ENCODE measurements around the gene RHOD.

RHOD gene

GRCh38 chr11:67032830-67033551, 23.7 kb upstream of the RHOD start:
- peak; percentile 49 to 76 (median 62) for DNase-seq

- peak in 3 of 4 experiments; percentile 54 to 56 (median 55) for DNase-seq
Observed at GRCh38 chr11:67033661-67034166, 22.9 kb upstream of the RHOD start.

GRCh38 chr11:67034350-67034749, 22.3 kb upstream of the RHOD start:
- DNase-seq: no peak

- DNase-seq: no peak
Observed at GRCh38 chr11:67040147-67040546, 16.5 kb upstream of the RHOD start.

GRCh38 chr11:67041602-67042001, 15.0 kb upstream of the RHOD start:
- DNase-seq: no peak

- no peak for DNase-seq
Observed at GRCh38 chr11:67043572-67044349, 12.9 kb upstream of the RHOD start.

- no peak for DNase-seq
Observed at GRCh38 chr11:67044496-67044895, 12.2 kb upstream of the RHOD start.

GRCh38 chr11:67045314-67045713, 11.3 kb upstream of the RHOD start:
- DNase-seq: peak in 3 of 4 experiments; percentile 44 to 59 (median 57)

GRCh38 chr11:67048515-67049130, 8.0 kb upstream of the RHOD start:
- DNase-seq: no peak

- no peak for DNase-seq
Observed at GRCh38 chr11:67050139-67050538, 6.5 kb upstream of the RHOD start.

GRCh38 chr11:67051180-67051893, 5.3 kb upstream of the RHOD start:
- no peak for DNase-seq

GRCh38 chr11:67051945-67052488, 4.6 kb upstream of the RHOD start:
- no peak for DNase-seq

GRCh38 chr11:67052891-67053290, 3.8 kb upstream of the RHOD start:
- no peak for DNase-seq

GRCh38 chr11:67053896-67054329, 2.7 kb upstream of the RHOD start:
- peak; percentile 48 to 71 (median 62) for DNase-seq

- no peak for DNase-seq
Observed at GRCh38 chr11:67054346-67054835, 2.3 kb upstream of the RHOD start.

- peak; percentile 54 to 79 (median 68) for DNase-seq
Observed at GRCh38 chr11:67054836-67055523, 1.7 kb upstream of the RHOD start.

GRCh38 chr11:67055812-67056211, 835 bp upstream of the RHOD start:
- DNase-seq: peak; percentile 16 to 49 (median 44)

GRCh38 chr11:67057205-67057672, 592 bp downstream of the RHOD start:
- no peak for DNase-seq

- no peak for DNase-seq
Observed at GRCh38 chr11:67058506-67058905, 1.9 kb downstream of the RHOD start.

- no peak for DNase-seq
Observed at GRCh38 chr11:67059671-67060070, 3.0 kb downstream of the RHOD start.

GRCh38 chr11:67060111-67060522, 3.5 kb downstream of the RHOD start:
- no peak for DNase-seq

All from suppressor macrophage (primary cell).